Measurements from ENCODE around the gene CCDC124.
"Not testable (repeated sequence)": the region's sequence is repeated elsewhere in the genome, so short reads cannot be mapped to it uniquely, and the experiment has no call there.

The CCDC124 gene

DNA sequence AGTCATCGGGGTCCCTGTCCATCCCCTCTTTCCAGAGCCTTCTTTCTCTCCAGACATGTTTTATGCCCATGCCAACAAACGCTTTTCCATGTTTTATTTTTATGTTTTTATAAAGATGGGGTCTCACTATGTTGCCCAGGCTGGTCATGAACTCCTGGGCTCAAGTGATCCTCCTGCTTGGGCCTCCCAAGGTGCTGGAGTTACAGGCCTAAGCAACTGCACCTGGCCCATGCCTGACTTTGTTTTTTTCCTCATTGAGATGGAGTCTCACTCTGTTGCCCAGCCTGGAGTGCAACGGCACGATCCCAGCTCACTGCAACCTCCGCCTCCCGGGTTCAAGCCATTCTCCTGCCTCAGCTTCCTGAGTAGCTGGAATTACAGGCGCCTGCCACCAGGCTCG is 53.8 kb downstream of the CCDC124 start:
- not testable (repeated sequence) for DNase-seq (ENCODE audit: low read depth)

GRCh38 chr19:17988161-17988560 is 55.3 kb downstream of the CCDC124 start:
- DNase-seq (ENCODE audit: low read depth) = no peak

DNA sequence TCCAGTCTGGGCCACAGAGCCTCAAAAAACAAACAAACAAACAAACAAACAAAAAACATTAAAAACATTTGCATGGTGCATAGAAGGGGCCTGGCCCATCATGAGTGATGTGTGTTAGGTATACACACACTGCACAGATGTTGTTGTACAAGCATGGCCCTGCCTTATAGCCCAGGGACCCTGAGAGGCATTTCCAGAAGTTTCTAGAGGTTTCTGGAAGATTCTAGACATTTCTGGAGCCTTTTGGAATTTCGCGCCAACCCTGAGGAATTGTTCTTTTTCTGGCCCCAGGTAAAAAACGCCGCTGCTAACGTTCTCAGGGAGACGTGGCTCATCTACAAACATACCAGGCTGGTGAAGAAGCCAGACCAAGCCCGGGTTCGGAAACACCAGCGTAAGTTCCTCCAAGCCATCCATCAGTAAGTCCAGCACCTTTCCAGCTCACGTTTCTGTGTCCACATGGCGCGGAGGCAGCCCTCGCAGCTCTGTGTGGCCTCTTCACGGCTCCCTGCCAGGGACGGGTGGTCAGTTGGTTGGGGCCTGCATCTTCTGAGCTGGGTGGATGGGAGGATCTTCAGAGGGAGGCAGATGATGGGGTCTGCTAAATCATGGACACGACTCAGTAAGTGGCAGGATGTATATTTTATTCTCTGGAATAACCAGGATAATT is 56.7 kb downstream of the CCDC124 start:
- DNase-seq (ENCODE audit: low read depth) = no peak

DNA sequence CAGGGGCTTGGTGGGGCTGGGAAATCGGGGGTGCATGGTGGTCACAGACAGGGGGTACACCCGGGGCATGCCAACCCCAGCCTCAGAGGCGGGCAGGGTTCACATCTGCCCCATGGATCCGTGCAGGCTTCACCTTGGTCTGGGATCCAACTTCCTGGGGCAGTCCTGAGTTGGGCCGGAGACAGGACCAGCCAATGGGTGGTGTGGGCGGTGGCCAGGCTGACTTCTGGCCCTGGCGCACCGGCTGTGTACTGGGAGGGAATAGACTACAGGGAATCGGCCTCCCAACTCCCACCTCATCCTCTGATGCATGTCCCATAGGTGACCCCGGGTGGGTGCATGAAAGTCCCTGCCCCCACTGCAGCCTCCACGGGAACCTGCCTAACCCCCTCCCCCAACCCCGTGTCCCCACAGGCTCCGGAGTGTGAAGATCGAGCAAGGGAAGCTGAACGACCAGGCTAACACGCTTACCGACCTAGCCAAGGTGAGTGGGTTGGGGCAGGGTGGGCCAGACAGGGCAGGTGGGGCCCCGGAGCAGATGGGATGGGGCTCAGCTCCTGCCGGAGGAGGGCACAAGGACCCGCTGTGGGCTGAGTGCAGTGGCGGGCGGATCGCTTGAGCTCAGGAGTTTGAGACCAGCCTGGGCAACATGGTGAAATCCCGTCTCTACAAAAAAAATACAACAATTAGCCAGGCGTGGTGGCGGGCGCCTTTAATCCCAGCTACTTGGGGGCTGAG is 60.4 kb downstream of the CCDC124 start:
- DNase-seq (ENCODE audit: low read depth) = no peak

Measured in stimulated activated CD8-positive, alpha-beta memory T cell treated with anti-CD3 and anti-CD28 coated beads, Interleukin-12 subunit alpha, Interleukin-12 subunit beta, amount 100 ng/mL, for 4 hours (primary cell).